Brain microvascular endothelial cell (primary cell): ENCODE data around the gene CAPN6.
A peak's percentile ranks its signal among the peaks of the same experiment; 100 is the strongest.

Experiments
- DNase-seq: peaks from one replicate; pipeline ENCODE4 v3.0.0-alpha.2; 2020
- H3K27ac ChIP-seq: fragments of 250-450 bp; sonication (Bioruptor Pico); 2 replicates; pipeline ENCODE4 v1.5.1; 2020; ENCODE audit warnings: mild to moderate bottlenecking, moderate library complexity
- H3K27me3 ChIP-seq: fragments of 250-450 bp; sonication (Bioruptor Pico); replicated peaks from 2 replicates; pipeline ENCODE4 v1.5.1; 2020; ENCODE audit warnings: mild to moderate bottlenecking
- H3K36me3 ChIP-seq: fragments of 250-450 bp; sonication (Bioruptor Pico); replicated peaks from 2 replicates; pipeline ENCODE4 v1.5.1; 2020; ENCODE audit warnings: mild to moderate bottlenecking
- H3K4me3 ChIP-seq: 2 replicates; pipeline ENCODE4 v1.5.1; 2011; ENCODE audit warnings: low read depth, mild to moderate bottlenecking, control low read depth, low read length, moderate library complexity
- in situ Hi-C: cut with HindIII; loops from 2 replicates; pipeline ENCODE4 v1.10.0; 2017; ENCODE audit warnings: low sequenced_read_pairs, low pct_ligation_motif_present
- TF ChIP-seq, protein P1 (sequence below): IDR thresholded peaks from 2 replicates; pipeline ENCODE4 v1.5.1; 2011; ENCODE audit warnings: low read depth, mild to moderate bottlenecking, moderate library complexity, low read length, control low read depth, inconsistent platforms; ENCODE audit errors: missing control alignments

CAPN6 gene

DNA sequence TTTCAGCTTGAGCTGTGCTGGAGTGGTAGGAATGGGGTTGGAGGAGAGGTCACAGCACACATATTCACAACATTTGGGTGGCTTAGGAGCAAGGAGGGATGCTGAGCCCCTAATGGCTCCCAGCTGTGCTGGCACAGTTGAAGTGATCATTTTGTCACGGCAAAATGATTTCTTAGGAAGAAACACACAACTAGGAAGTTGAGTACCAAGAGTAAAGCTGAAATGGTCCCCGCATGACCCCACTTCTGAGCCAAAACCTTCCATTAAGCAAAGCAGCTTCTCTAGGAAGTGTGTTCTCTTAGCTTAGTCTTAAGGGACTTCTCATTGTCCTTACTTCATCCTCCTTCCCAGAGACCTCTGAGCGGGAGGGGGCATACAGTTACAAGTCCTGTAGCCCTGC is 12.6 kb downstream of the CAPN6 start:
- H3K27me3 ChIP-seq: no peaks in the 10 kb centered on the region
- no peak overlapping the region for H3K27ac ChIP-seq
- in situ Hi-C loops: no loop called here
- H3K4me3 ChIP-seq: no peak overlapping the region
- H3K36me3 ChIP-seq: no peaks in the 10 kb centered on the region
- no peak for DNase-seq
- TF ChIP-seq, protein P1, sequence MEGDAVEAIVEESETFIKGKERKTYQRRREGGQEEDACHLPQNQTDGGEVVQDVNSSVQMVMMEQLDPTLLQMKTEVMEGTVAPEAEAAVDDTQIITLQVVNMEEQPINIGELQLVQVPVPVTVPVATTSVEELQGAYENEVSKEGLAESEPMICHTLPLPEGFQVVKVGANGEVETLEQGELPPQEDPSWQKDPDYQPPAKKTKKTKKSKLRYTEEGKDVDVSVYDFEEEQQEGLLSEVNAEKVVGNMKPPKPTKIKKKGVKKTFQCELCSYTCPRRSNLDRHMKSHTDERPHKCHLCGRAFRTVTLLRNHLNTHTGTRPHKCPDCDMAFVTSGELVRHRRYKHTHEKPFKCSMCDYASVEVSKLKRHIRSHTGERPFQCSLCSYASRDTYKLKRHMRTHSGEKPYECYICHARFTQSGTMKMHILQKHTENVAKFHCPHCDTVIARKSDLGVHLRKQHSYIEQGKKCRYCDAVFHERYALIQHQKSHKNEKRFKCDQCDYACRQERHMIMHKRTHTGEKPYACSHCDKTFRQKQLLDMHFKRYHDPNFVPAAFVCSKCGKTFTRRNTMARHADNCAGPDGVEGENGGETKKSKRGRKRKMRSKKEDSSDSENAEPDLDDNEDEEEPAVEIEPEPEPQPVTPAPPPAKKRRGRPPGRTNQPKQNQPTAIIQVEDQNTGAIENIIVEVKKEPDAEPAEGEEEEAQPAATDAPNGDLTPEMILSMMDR: no peak

DNA sequence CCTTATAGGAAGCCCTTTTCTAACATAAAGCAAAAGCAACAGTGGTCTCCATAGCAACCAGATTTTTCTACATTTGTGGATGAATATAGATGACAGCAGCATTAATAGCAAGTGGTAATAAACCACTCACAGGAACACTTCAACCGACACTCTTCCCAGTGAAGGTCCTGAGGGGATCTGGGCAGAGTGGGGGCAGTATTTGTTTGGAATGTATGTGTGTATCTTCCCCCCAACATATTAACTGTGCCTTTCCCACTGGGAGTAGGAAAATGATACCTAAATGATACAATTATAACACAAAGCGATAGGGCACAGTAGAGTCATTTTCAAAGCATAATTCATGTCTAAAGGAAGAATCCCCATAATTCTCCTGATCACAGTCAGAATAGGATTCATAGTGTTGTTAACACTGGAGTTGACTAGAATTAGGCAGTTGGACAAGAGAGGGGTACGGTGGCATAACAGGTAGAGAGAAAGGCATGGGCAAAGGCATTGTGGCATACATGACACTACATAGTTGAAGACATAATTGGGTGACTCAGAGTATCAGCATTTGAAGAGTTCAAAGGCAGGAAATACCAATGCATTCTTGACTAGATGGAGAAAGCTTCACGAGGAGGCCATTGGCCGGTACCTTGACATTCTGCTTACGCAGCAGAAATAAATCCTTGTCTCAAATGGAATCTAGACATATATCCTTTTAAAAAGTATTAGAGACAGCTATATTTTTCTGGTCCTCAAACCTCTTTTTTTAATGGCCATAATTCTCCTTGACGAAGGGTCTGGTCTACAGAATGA is 15.2 kb downstream of the CAPN6 start:
- in situ Hi-C loops: no loop called here
- no peaks in the 10 kb centered on the region for H3K36me3 ChIP-seq
- TF ChIP-seq, protein P1: no peak
- H3K4me3 ChIP-seq: no peak overlapping the region
- H3K27me3 ChIP-seq: no peaks in the 10 kb centered on the region
- DNase-seq: no peak
- no peak overlapping the region for H3K27ac ChIP-seq

DNA sequence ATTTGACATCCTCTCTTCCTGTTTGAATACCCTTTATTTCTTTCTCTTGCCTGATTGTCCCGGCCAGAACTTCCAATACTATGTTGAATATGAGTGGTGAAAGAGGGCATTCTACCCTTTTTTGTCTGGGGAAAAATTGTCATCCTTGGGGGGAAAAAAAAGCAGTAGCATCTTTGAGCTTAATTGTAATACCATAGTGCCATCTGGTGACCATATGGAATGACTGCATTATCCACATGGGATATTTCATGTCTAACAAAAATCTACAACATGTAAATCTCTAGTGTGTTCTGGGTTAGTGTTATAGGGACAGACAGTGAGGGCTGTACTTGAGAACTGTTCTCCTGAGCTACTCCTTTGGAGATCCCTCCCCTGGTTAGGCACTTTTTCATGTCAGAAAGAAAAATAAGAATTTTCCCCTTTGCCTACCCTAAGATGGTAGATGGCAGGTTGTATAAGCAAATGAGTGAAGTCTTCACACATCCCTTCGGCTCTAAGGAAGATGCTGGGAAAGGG is 26.0 kb downstream of the CAPN6 start:
- in situ Hi-C loops: no loop called here
- Histone ChIP-seq H3K27me3 (no peaks in the 10 kb centered on the region), H3K36me3 (no peaks in the 10 kb centered on the region), H3K4me3 (no peak overlapping the region), H3K27ac (no peak overlapping the region)
- TF ChIP-seq, protein P1: peak; percentile 37
- DNase-seq: peak; percentile 3

DNA sequence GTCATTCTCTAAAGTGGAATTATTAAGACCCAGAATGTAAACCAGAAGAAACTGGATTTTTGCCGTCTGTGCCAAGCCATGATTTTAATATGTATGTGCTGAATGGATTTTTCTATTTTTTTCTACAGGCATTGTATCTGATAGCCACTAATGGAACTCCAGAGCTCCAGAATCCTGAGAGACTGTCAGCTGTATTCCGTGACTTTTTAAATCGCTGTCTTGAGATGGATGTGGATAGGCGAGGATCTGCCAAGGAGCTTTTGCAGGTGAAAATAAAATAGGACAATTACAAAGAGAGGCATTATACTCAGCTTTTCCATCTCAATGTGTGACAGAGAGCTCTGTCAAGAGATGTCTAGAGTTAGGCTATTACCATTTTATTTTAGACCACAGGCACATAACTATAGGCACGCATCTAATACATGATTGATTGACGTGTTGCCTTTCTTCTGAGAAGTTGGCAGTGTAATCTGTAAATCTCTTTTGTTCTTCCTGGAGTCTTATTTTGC is 53.9 kb downstream of the CAPN6 start:
- no peak overlapping the region for H3K27ac ChIP-seq
- in situ Hi-C loops: no loop called here
- no peak overlapping the region for H3K4me3 ChIP-seq
- TF ChIP-seq, protein P1: no peak
- DNase-seq: no peak
- no peaks in the 10 kb centered on the region for H3K27me3 ChIP-seq
- H3K36me3 ChIP-seq: no peaks in the 10 kb centered on the region

DNA sequence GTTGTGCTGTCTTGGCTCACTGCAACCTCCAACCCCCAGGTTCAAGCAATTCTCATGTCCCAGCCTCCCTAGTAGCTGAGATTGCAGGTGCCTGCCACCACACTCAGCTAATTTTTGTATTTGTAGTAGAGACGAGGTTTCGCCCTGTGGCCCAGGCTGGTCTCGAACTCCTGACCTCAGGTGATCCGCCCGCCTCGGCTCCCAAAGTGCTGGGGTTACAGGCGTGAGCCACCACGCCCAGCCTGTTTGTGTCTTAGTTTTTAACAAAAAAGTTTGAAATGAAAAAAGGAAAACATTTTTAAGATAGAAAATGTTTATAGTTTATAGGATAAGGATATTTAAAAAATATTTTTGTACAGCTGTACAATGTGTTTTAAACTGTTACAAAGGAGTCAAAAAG is 62.4 kb downstream of the CAPN6 start:
- no peak overlapping the region for H3K27ac ChIP-seq
- in situ Hi-C loops: no loop called here
- TF ChIP-seq, protein P1: no peak
- H3K4me3 ChIP-seq: no peak overlapping the region
- DNase-seq: no peak
- no peaks in the 10 kb centered on the region for H3K36me3 ChIP-seq
- H3K27me3 ChIP-seq: no peaks in the 10 kb centered on the region
